ENCODE data around the gene FBXO24. TPM values are rescaled to one million over a fixed set of nuclear protein-coding genes. Genes with fewer than 3 reads are reported as not detected.

The FBXO24 gene
- total and polyA plus RNA-seq, 10 of the 15 experiments (the other 5 are each of a cell fraction or from before 2014, with no cell fraction given) = 0.11 to 0.96 (median 0.27) TPM; not detected in 4

- Histone ChIP-seq H3K4me1 (ENCODE audit: control insufficient read depth, insufficient read depth, low read length) (peaks cover 26% of the 10 kb centered on the region), H4K20me1 (ENCODE audit: control insufficient read depth, insufficient read depth) (no peaks in the 10 kb centered on the region), H3K79me2 (ENCODE audit: control insufficient read depth, insufficient read depth, low read length) (peaks cover 51% of the 10 kb centered on the region), H3K9ac (ENCODE audit: control insufficient read depth, insufficient read depth, low read length) (peak overlapping the region; percentile 76), H3K27me3 (replicated peaks in 1 of 2; ENCODE audit: control insufficient read depth in 2 of 2, insufficient read depth in 2 of 2, low read length in 1 of 2) (no peaks in the 10 kb centered on the region), H3K27ac (ENCODE audit: control insufficient read depth, insufficient read depth) (peak overlapping the region; percentile 67), H3K4me3 (peak overlapping the region; percentile 85), H3K36me3 (ENCODE audit: control insufficient read depth in 2 of 2, insufficient read depth in 2 of 2, low read length in 1 of 2) (peaks cover 0 to 4% of the 10 kb centered on the region in 2 experiments; a peak in 1 of 4 replicates), H3K9me3 (replicated peaks; ENCODE audit: control insufficient read depth, insufficient read depth, low read length) (no peaks in the 10 kb centered on the region), H3K4me2 (ENCODE audit: control insufficient read depth, insufficient read depth) (peak overlapping the region; percentile 90), H2AFZ (ENCODE audit: control insufficient read depth, low read depth, low read length) (peak overlapping the region; percentile 60)
- DNase-seq (ENCODE audit: low read depth, low spot score) (no peak), ATAC-seq (no peak; the same call in 2 of the 3 replicates), FAIRE-seq (no peak)
- TF ChIP-seq CHD4 (IDR thresholded peaks at IDR 0.05) = no peak
- TF ChIP-seq USF2 (IDR thresholded peaks at IDR 0.05; ENCODE audit: borderline replicate concordance, low read depth, low read length) = no peak
- no peak for TF ChIP-seq ETV6 (conservative IDR thresholded peaks at IDR 0.05 in 1 of 2, IDR thresholded peaks at IDR 0.05 in 1 of 2; ENCODE audit: borderline replicate concordance in 1 of 2, low read depth in 1 of 2)
- TF ChIP-seq SREBF1 (IDR thresholded peaks at IDR 0.05; ENCODE audit: low read length) = no peak
- no peak for TF ChIP-seq HCFC1 (IDR thresholded peaks at IDR 0.05; ENCODE audit: low read length)
- TF ChIP-seq IKZF2 (IDR thresholded peaks at IDR 0.05) = 0 out of 4 replicates have a peak, but pooled peaks of 1 of the 2 experiments have one; percentile 17
- TF ChIP-seq ZBTB4 (CRISPR knock-in tag; IDR thresholded peaks at IDR 0.05) = no peak
- no peak for TF ChIP-seq BACH1 (IDR thresholded peaks at IDR 0.05; ENCODE audit: borderline replicate concordance)
- TF ChIP-seq MLLT1 (IDR thresholded peaks at IDR 0.05) = peak; percentile 29; the same call in 1 of the 2 replicates
- TF ChIP-seq POLR2A (IDR thresholded peaks at IDR 0.05; ENCODE audit: low read depth, low read length) = peak; percentile 8
- TF ChIP-seq MTA2 (IDR thresholded peaks at IDR 0.05; ENCODE audit: low read depth) = no peak
- no peak for TF ChIP-seq IRF4 (IDR thresholded peaks at IDR 0.05; ENCODE audit: low read depth, low read length)
- 0 out of 2 replicates have a peak, but pooled peaks have one; percentile 15 for TF ChIP-seq TCF3 (IDR thresholded peaks at IDR 0.05; ENCODE audit: borderline replicate concordance, insufficient read depth, low read depth, low read length)
- TF ChIP-seq ZNF207 (IDR thresholded peaks at IDR 0.05; ENCODE audit: borderline replicate concordance) = no peak
- TF ChIP-seq MEF2A (IDR thresholded peaks at IDR 0.05; ENCODE audit: insufficient read depth, low read depth, low read length) = no peak
- intact Hi-C loops (cut with micrococcal nuclease; ENCODE audit: unreplicated experiment) (loop anchor here (10.0 kb wide), 1 partner anchor 175 kb away; no protein-coding TSS in a partner anchor), in situ Hi-C loops (cut with MboI) (no loop called here)
- ChIA-PET CTCF (interaction anchor here (1.2 to 1.9 kb wide), 5 partner anchors 10 to 64 kb away, joined by 3 to 13 read pairs (median 5); no protein-coding TSS in a partner anchor), SMC1A (ENCODE audit: uncharacterized antibody, unreplicated experiment) (interaction anchor here (0.8 to 2.9 kb wide), 7 partner anchors 9 to 23 kb away, joined by 3 to 15 read pairs (median 5); no protein-coding TSS in a partner anchor), RAD21 (ENCODE audit: unreplicated experiment) (interaction anchor here (0.7 to 11.5 kb wide), 8 partner anchors 12 to 60 kb away, joined by 3 to 90 read pairs (median 6); partner anchors contain the start of genes FBXO24, LRCH4 and TSC22D4), POLR2A (interaction anchor here (0.6 to 5.7 kb wide), 8 partner anchors 9 to 651 kb away, joined by 3 to 32 read pairs (median 3); partner anchors contain the start of genes FBXO24, LRCH4 and MOSPD3)
- no TSS peak for BruUV-seq (replicated peaks)
- 0% methylated on average over 23 of the region's 44 CpGs for WGBS (ENCODE audit: insufficient coverage, insufficient replicate concordance, low lambda C conversion rate, missing lambda C conversion rate)
Observed at GRCh38 chr7:100539436-100540006, 46.6 kb upstream of the FBXO24 start.

Data from GM12878 (cell line).